Effector CD4-positive, alpha-beta T cell (primary cell): ENCODE results near the gene RHBDF1. TPM values are rescaled to one million over a fixed set of nuclear protein-coding genes. Genes with fewer than 3 reads are reported as not detected.

Experiments
- DNase-seq: peaks from one replicate; pipeline ENCODE4 v3.0.0-alpha.2; 2020
- total RNA-seq: gene quantifications from one replicate; lab custom pipeline; 2026; lab: John Stamatoyannopoulos, UW

The RHBDF1 gene
- total RNA-seq = not detected

- DNase-seq = no peak
Measured at GRCh38 chr16:72561-73548, at the start of gene RHBDF1. Gene RHBDF1 (minus strand): TSS chr16:72631. CDS start chr16:65015, 7,616 bp downstream.

GRCh38 chr16:120756-121155, 48.3 kb upstream of the RHBDF1 start:
- no peak for DNase-seq

GRCh38 chr16:119835-120491, 47.5 kb upstream of the RHBDF1 start:
- no peak for DNase-seq

- DNase-seq = no peak
Measured at GRCh38 chr16:119295-119694, 46.9 kb upstream of the RHBDF1 start.

GRCh38 chr16:118857-119256, 46.4 kb upstream of the RHBDF1 start:
- DNase-seq = no peak

GRCh38 chr16:117379-118365, 45.2 kb upstream of the RHBDF1 start:
- DNase-seq = peak; percentile 52

GRCh38 chr16:116015-116414, 43.6 kb upstream of the RHBDF1 start:
- no peak for DNase-seq

- DNase-seq = no peak
Measured at GRCh38 chr16:114327-114726, 41.9 kb upstream of the RHBDF1 start.

GRCh38 chr16:112153-112840, 39.9 kb upstream of the RHBDF1 start:
- no peak for DNase-seq

GRCh38 chr16:106623-107324, 34.3 kb upstream of the RHBDF1 start:
- DNase-seq = peak; percentile 47

GRCh38 chr16:105521-105920, 33.1 kb upstream of the RHBDF1 start:
- no peak for DNase-seq

- DNase-seq = no peak
Measured at GRCh38 chr16:104928-105327, 32.5 kb upstream of the RHBDF1 start.

GRCh38 chr16:104355-104754, 31.9 kb upstream of the RHBDF1 start:
- no peak for DNase-seq

- no peak for DNase-seq
Measured at GRCh38 chr16:102060-102855, 29.8 kb upstream of the RHBDF1 start.

- DNase-seq = no peak
Measured at GRCh38 chr16:101586-101985, 29.2 kb upstream of the RHBDF1 start.

- no peak for DNase-seq
Measured at GRCh38 chr16:100989-101388, 28.6 kb upstream of the RHBDF1 start.

GRCh38 chr16:97822-98221, 25.4 kb upstream of the RHBDF1 start:
- no peak for DNase-seq

GRCh38 chr16:96935-97381, 24.5 kb upstream of the RHBDF1 start:
- DNase-seq = peak; percentile 84

GRCh38 chr16:94918-95265, 22.5 kb upstream of the RHBDF1 start:
- DNase-seq = no peak
